ENCODE measurements around the gene SIRT2. TPM values are rescaled to one million over a fixed set of nuclear protein-coding genes. Genes with fewer than 3 reads are reported as not detected.

The SIRT2 gene
- total and polyA plus RNA-seq, 12 donors, result 46.3 to 103 (median 72.6) TPM

DNA sequence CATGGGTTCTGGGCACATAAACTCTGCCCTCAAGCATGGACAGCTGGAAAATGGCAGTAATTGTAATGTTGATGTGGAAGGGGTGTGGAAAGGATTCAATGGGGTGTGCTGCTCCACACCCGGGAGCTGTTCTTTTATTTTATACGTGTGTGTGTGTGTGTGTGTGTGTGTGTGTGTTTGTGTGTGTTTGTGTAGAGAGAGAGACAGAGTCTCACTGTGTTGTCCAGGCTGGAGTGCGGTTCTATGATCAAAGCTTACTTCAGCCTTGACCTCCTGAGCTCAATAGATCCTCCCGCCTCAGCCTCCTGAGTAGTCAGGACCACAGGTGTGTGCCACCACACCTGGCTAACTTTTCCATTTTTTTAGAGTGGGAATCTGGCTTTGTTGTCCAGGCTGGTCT is 34.1 kb upstream of the SIRT2 start:
- DNase-seq (no peak), ATAC-seq (no peak)
- Histone ChIP-seq H3K27ac (peak overlapping the region in 2 of 10 donors; percentile 10 to 31), H3K36me3 (peaks cover 0 to 25% (median 3%) of the 10 kb centered on the region in 9 donors), H3K27me3 (no peaks in the 10 kb centered on the region), H3K4me1 (peaks cover 9 to 44% (median 30%) of the 10 kb centered on the region in 9 donors), H3K4me3 (no peak overlapping the region), H3K9me3 (peaks cover 0 to 10% (median 0%) of the 10 kb centered on the region in 11 donors)
- 92 to 97% methylated on average over 4 of the region's 4 CpGs for WGBS, 2 donors
- intact Hi-C loops (cut with DNase I), result loop anchor here in 5 of 10 donors (5.0 to 10.0 kb wide), 9 partner anchors 199 to 531 kb away; partner anchors contain the start of genes FAM98C (in 3 of the 5) and ACTN4 (in 1 of the 5)
- TF ChIP-seq, protein P1, sequence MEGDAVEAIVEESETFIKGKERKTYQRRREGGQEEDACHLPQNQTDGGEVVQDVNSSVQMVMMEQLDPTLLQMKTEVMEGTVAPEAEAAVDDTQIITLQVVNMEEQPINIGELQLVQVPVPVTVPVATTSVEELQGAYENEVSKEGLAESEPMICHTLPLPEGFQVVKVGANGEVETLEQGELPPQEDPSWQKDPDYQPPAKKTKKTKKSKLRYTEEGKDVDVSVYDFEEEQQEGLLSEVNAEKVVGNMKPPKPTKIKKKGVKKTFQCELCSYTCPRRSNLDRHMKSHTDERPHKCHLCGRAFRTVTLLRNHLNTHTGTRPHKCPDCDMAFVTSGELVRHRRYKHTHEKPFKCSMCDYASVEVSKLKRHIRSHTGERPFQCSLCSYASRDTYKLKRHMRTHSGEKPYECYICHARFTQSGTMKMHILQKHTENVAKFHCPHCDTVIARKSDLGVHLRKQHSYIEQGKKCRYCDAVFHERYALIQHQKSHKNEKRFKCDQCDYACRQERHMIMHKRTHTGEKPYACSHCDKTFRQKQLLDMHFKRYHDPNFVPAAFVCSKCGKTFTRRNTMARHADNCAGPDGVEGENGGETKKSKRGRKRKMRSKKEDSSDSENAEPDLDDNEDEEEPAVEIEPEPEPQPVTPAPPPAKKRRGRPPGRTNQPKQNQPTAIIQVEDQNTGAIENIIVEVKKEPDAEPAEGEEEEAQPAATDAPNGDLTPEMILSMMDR (IDR thresholded peaks at IDR 0.05), result no peak

- Histone ChIP-seq H3K4me3 (no peak overlapping the region), H3K36me3 (peaks cover 0 to 25% (median 3%) of the 10 kb centered on the region in 9 donors), H3K27ac (no peak overlapping the region), H3K9me3 (peaks cover 0 to 10% (median 0%) of the 10 kb centered on the region in 11 donors), H3K27me3 (no peaks in the 10 kb centered on the region), H3K4me1 (peaks cover 9 to 45% (median 30%) of the 10 kb centered on the region in 9 donors)
- DNase-seq (no peak), ATAC-seq (no peak)
- intact Hi-C loops (cut with DNase I), result loop anchor here in 5 of 10 donors (5.0 to 10.0 kb wide), 9 partner anchors 198 to 530 kb away; partner anchors contain the start of genes FAM98C (in 3 of the 5) and ACTN4 (in 1 of the 5)
- WGBS, 2 donors, result 91 to 93% methylated on average over 29 of the region's 29 CpGs
- TF ChIP-seq, protein P1 (IDR thresholded peaks at IDR 0.05), result peak in 7 of 9 donors; percentile 17 to 48 (median 42)
These were observed 33.2 kb upstream of the SIRT2 start for GRCh38 chr19:38932425-38933179.

- H3K27ac ChIP-seq, result peak overlapping the region in 9 of 10 donors; percentile 77 to 94 (median 88)
These were observed 32.0 kb upstream of the SIRT2 start for GRCh38 chr19:38931521-38931793.

More at GRCh38 chr19:38931521-38931793, 32.0 kb upstream of the SIRT2 start:
- DNase-seq (no peak), ATAC-seq (no peak)
- peaks cover 0 to 25% (median 3%) of the 10 kb centered on the region in 9 donors for H3K36me3 ChIP-seq
- peak overlapping the region; percentile 64 to 93 (median 74) for H3K4me3 ChIP-seq
- H3K4me1 ChIP-seq, result peaks cover 9 to 45% (median 30%) of the 10 kb centered on the region in 9 donors
- H3K27me3 ChIP-seq, result no peaks in the 10 kb centered on the region
- WGBS, 2 donors, result 30 to 33% methylated on average over 8 of the region's 8 CpGs
- TF ChIP-seq, protein P1 (IDR thresholded peaks at IDR 0.05), result no peak
- peaks cover 0 to 10% (median 0%) of the 10 kb centered on the region in 11 donors for H3K9me3 ChIP-seq
- intact Hi-C loops (cut with DNase I), result loop anchor here in 5 of 10 donors (2.0 to 10.0 kb wide), 10 partner anchors 197 to 529 kb away; partner anchors contain the start of genes FAM98C (in 4 of the 5) and ACTN4 (in 1 of the 5)

All from heart right ventricle (tissue), 16 donors.